Dermis microvascular lymphatic vessel endothelial cell (primary cell): ENCODE measurements around the gene NUP85. TPM values are rescaled to one million over a fixed set of nuclear protein-coding genes. Genes with fewer than 3 reads are reported as not detected.
A peak's percentile ranks its signal among the peaks of the same experiment; 100 is the strongest.
"Not testable (repeated sequence)": the region's sequence is repeated elsewhere in the genome, so short reads cannot be mapped to it uniquely, and the experiment has no call there.

Experiments used
- DNase-seq, 2 donors: peaks; one replicate each; pipeline versions ENCODE4 v3.0.0 to v3.0.0-alpha.2; 2010; ENCODE audit warnings: low read depth in 2 of 2
- total RNA-seq: library from RNA; depleted of rRNA; stranded (reverse); fragments of >200 nt; gene quantifications from 2 replicates; pipeline ENCODE4 v1.2.1, GENCODE V29; 2014

The NUP85 gene
- total RNA-seq, 1 donor from 2014 or later, result 39.4 TPM

GRCh38 chr17:75266316-75267152, 61.1 kb downstream of the NUP85 start:
- DNase-seq, result no peak

- no peak for DNase-seq
These were observed 61.6 kb downstream of the NUP85 start for GRCh38 chr17:75267153-75267410.

GRCh38 chr17:75267411-75268232, 62.1 kb downstream of the NUP85 start:
- no peak for DNase-seq

- DNase-seq, result no peak
These were observed 64.4 kb downstream of the NUP85 start for GRCh38 chr17:75269844-75270217.

GRCh38 chr17:75270218-75270965, 64.9 kb downstream of the NUP85 start:
- DNase-seq, result peak in 1 of 2 donors; percentile 73

GRCh38 chr17:75270966-75271232, 65.4 kb downstream of the NUP85 start, which contains the start of gene MIF4GD:
Gene MIF4GD, minus strand, starts transcription at chr17:75271231. Its CDS starts 1,036 bp downstream, at chr17:75270195.
- DNase-seq, result peak in 1 of 2 donors; percentile 76

- no peak for DNase-seq
These were observed 65.9 kb downstream of the NUP85 start for GRCh38 chr17:75271233-75271954.

GRCh38 chr17:75271955-75272847, 66.7 kb downstream of the NUP85 start:
- no peak for DNase-seq

- no peak for DNase-seq
These were observed 67.3 kb downstream of the NUP85 start for GRCh38 chr17:75272848-75273184.

GRCh38 chr17:75273977-75274708, 68.7 kb downstream of the NUP85 start:
- no peak for DNase-seq

GRCh38 chr17:75277664-75278071, 72.2 kb downstream of the NUP85 start:
- no peak for DNase-seq

- not testable (repeated sequence) for DNase-seq
These were observed 74.7 kb downstream of the NUP85 start for GRCh38 chr17:75280189-75280588.

- DNase-seq, result no peak
These were observed 79.6 kb downstream of the NUP85 start for GRCh38 chr17:75285123-75285522.

Other genes starting within 250 kb of the NUP85 start
- gene HID1, start 232.9 kb upstream of the NUP85 start, total RNA-seq, result 31.6 and 48.5 TPM in 2 replicates
- 7.2 and 10.2 TPM in 2 replicates for gene CDR2L, start 218.0 kb upstream of the NUP85 start, total RNA-seq
- 16.2 and 28.0 TPM in 2 replicates for gene MRPL58, start 193.0 kb upstream of the NUP85 start, total RNA-seq
- 138 and 188 TPM in 2 replicates for gene ATP5PD, start 158.7 kb upstream of the NUP85 start, total RNA-seq
- gene KCTD2, start 158.5 kb upstream of the NUP85 start, total RNA-seq, result 9.1 and 14.9 TPM in 2 replicates
- gene SLC16A5, start 117.7 kb upstream of the NUP85 start, total RNA-seq, result 3.9 and 4.6 TPM in 2 replicates
- 3.9 and 6.2 TPM in 2 replicates for gene ARMC7, start 95.7 kb upstream of the NUP85 start, total RNA-seq
- 42.4 and 46.0 TPM in 2 replicates for gene NT5C, start 73.9 kb upstream of the NUP85 start, total RNA-seq
- 87.1 and 122 TPM in 2 replicates for gene JPT1, start 51.2 kb upstream of the NUP85 start, total RNA-seq
- gene SUMO2, start 22.7 kb upstream of the NUP85 start, total RNA-seq, result 90.8 and 94.6 TPM in 2 replicates
- 6.3 and 12.0 TPM in 2 replicates for gene GGA3, start 55.9 kb downstream of the NUP85 start, total RNA-seq
- gene MRPS7, start 56.2 kb downstream of the NUP85 start, total RNA-seq, result 60.1 and 70.2 TPM in 2 replicates
- gene MIF4GD, start 65.6 kb downstream of the NUP85 start, total RNA-seq, result 10.4 and 10.9 TPM in 2 replicates
- 6.2 and 6.6 TPM in 2 replicates for gene SLC25A19, start 83.8 kb downstream of the NUP85 start, total RNA-seq
- 69.3 and 81.2 TPM in 2 replicates for gene GRB2, start 200.0 kb downstream of the NUP85 start, total RNA-seq